HEK293T (cell line): Measurements from ENCODE around the gene CA11.

Experiments used
- FOXA1 ChIP-seq: fragments of 450-650 bp; IDR thresholded peaks from 2 replicates; pipeline ENCODE4 v1.6.1; 2016; ENCODE audit warnings: mild to moderate bottlenecking
- FOXM1 ChIP-seq: fragments of 450-650 bp; IDR thresholded peaks from 2 replicates; pipeline ENCODE4 v1.6.1; 2017; ENCODE audit warnings: mild to moderate bottlenecking, borderline replicate concordance
- SUZ12 ChIP-seq: fragments of 450-650 bp; IDR thresholded peaks from 2 replicates; pipeline ENCODE4 v1.6.1; 2016; ENCODE audit warnings: mild to moderate bottlenecking
- ZNF384 ChIP-seq: fragments of 450-650 bp; IDR thresholded peaks from 2 replicates; pipeline ENCODE4 v1.6.1; 2016

GRCh38 chr19:48665786-48666185 is 19.8 kb upstream of the CA11 start:
- TF ChIP-seq SUZ12 (no peak), ZNF384 (no peak), FOXA1 (no peak), FOXM1 (no peak)
